ENCODE data around the gene CSNK2A1. TPM values are rescaled to one million over a fixed set of nuclear protein-coding genes. Genes with fewer than 3 reads are reported as not detected.

The CSNK2A1 gene
- total and polyA plus RNA-seq, 2 experiments from 2014 or later, result 85.1 to 244 TPM

DNA sequence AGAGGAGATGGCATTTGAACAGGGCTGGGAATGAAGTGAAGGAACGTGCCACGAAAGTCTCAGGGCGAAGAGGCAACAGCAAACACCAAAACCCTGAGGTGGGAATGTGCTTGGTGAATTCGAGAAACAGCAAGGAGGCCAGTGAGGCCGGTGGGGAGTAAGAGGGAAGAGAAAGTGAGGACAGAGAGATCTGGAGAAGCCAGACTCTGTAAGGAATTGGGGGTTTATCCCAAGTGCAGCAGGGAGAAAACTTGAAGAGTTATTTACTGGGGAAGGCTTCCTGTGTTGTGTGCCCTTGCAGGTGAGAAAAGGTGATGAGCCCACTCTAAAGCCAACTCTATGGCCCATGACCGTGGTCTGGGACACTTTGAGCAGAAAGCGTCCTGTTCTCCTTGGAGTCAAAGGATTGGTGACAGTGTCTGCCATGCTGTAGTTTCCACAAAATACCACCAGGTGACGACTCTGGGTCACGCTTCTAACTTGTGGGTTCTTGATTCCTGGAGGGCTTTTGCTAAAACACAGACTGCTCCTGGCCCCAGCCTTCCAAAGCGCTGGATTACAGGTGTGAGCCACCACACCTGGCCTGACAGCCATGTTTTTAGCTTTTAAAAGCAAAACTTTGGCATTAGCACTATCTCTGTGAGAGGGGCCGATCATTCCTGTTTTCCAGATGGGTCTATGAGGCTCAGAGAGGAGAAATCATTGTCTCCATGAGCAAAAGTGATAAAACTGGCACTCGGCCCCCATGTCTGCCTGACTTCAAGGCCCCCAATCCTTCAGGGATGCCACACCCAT, 18.0 kb upstream of the CSNK2A1 start:
- ATAC-seq (peak; percentile 96), DNase-seq (ENCODE audit: low spot score) (peak; percentile 88)
- no peak overlapping the region for H3K27ac Mint-ChIP-seq
- Histone ChIP-seq H4K20me1 (replicated peaks; ENCODE audit: insufficient read depth) (no peaks in the 10 kb centered on the region), H3K36me3 (ENCODE audit: insufficient read depth) (no peaks in the 10 kb centered on the region), H3K4me2 (no peak overlapping the region), H2AFZ (no peak overlapping the region), H3K27me3 (ENCODE audit: insufficient read depth) (no peaks in the 10 kb centered on the region), H3K4me3 (no peak overlapping the region), H3K79me2 (replicated peaks; ENCODE audit: insufficient read depth) (no peaks in the 10 kb centered on the region), H3K9me2 (ENCODE audit: insufficient read depth) (no peaks in the 10 kb centered on the region), H3K4me1 (ENCODE audit: insufficient read depth) (no peaks in the 10 kb centered on the region), H3F3A (replicated peaks; ENCODE audit: low read depth) (no peaks in the 10 kb centered on the region), H3K27ac (ENCODE audit: low read depth) (no peak overlapping the region)
- no peak for TF ChIP-seq ZNF114 (CRISPR knock-in tag; IDR thresholded peaks at IDR 0.05)
- peak; percentile 43 for TF ChIP-seq CREB1 (CRISPR knock-in tag; IDR thresholded peaks at IDR 0.05; ENCODE audit: low read depth)
- TF ChIP-seq STAT1 (IDR thresholded peaks at IDR 0.05; ENCODE audit: unreplicated experiment), result no peak
- TF ChIP-seq, protein P1, sequence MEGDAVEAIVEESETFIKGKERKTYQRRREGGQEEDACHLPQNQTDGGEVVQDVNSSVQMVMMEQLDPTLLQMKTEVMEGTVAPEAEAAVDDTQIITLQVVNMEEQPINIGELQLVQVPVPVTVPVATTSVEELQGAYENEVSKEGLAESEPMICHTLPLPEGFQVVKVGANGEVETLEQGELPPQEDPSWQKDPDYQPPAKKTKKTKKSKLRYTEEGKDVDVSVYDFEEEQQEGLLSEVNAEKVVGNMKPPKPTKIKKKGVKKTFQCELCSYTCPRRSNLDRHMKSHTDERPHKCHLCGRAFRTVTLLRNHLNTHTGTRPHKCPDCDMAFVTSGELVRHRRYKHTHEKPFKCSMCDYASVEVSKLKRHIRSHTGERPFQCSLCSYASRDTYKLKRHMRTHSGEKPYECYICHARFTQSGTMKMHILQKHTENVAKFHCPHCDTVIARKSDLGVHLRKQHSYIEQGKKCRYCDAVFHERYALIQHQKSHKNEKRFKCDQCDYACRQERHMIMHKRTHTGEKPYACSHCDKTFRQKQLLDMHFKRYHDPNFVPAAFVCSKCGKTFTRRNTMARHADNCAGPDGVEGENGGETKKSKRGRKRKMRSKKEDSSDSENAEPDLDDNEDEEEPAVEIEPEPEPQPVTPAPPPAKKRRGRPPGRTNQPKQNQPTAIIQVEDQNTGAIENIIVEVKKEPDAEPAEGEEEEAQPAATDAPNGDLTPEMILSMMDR (conservative IDR thresholded peaks at IDR 0.05; ENCODE audit: low read depth in 2 of 2), result peak; percentile 90 to 99
- 0 out of 3 replicates have a peak, but pooled peaks cover 3% of the 10 kb centered on the region for H3K4me1 Mint-ChIP-seq
- H3K9me3 Mint-ChIP-seq, result no peaks in the 10 kb centered on the region; the same call in 2 of the 3 replicates
- H3K4me3 Mint-ChIP-seq, result no peak overlapping the region
- peaks cover 3% of the 10 kb centered on the region for H3K27me3 Mint-ChIP-seq (ENCODE audit: insufficient read depth, low read depth, poor library complexity)
- no peaks in the 10 kb centered on the region for H3K36me3 Mint-ChIP-seq (ENCODE audit: low read depth)

DNA sequence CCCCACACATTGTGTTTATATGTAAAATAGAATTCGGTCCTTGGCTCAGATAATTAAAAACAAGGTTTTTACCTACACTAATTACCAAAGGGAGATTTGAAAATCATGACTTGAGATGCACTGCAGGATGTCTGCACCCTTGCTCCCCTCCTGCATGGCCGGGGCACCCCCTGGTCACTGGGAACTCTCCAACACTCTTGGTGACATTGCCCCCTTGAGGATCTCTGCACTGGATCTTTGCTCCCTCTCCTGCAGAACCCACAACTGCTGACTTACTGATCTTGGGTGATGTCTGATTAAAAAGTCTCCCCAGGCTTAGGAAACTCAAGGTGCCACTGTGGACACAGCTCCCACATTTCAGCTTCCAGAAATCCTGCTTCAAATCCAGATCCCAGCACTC, 17.1 kb upstream of the CSNK2A1 start:
- Histone ChIP-seq H3K4me3 (no peak overlapping the region), H3K79me2 (replicated peaks; ENCODE audit: insufficient read depth) (no peaks in the 10 kb centered on the region), H3K27me3 (ENCODE audit: insufficient read depth) (no peaks in the 10 kb centered on the region), H3K9me2 (ENCODE audit: insufficient read depth) (no peaks in the 10 kb centered on the region), H4K20me1 (replicated peaks; ENCODE audit: insufficient read depth) (no peaks in the 10 kb centered on the region), H3K27ac (ENCODE audit: low read depth) (no peak overlapping the region), H3F3A (replicated peaks; ENCODE audit: low read depth) (no peaks in the 10 kb centered on the region), H2AFZ (no peak overlapping the region), H3K36me3 (ENCODE audit: insufficient read depth) (no peaks in the 10 kb centered on the region), H3K4me1 (ENCODE audit: insufficient read depth) (no peaks in the 10 kb centered on the region), H3K4me2 (no peak overlapping the region)
- H3K27ac Mint-ChIP-seq, result no peak overlapping the region
- H3K4me1 Mint-ChIP-seq, result 0 out of 3 replicates have a peak, but pooled peaks cover 3% of the 10 kb centered on the region
- DNase-seq (ENCODE audit: low spot score) (no peak), ATAC-seq (no peak; the same call in 2 of the 3 replicates)
- no peaks in the 10 kb centered on the region; the same call in 2 of the 3 replicates for H3K9me3 Mint-ChIP-seq
- no peaks in the 10 kb centered on the region for H3K36me3 Mint-ChIP-seq (ENCODE audit: low read depth)
- TF ChIP-seq, protein P2, sequence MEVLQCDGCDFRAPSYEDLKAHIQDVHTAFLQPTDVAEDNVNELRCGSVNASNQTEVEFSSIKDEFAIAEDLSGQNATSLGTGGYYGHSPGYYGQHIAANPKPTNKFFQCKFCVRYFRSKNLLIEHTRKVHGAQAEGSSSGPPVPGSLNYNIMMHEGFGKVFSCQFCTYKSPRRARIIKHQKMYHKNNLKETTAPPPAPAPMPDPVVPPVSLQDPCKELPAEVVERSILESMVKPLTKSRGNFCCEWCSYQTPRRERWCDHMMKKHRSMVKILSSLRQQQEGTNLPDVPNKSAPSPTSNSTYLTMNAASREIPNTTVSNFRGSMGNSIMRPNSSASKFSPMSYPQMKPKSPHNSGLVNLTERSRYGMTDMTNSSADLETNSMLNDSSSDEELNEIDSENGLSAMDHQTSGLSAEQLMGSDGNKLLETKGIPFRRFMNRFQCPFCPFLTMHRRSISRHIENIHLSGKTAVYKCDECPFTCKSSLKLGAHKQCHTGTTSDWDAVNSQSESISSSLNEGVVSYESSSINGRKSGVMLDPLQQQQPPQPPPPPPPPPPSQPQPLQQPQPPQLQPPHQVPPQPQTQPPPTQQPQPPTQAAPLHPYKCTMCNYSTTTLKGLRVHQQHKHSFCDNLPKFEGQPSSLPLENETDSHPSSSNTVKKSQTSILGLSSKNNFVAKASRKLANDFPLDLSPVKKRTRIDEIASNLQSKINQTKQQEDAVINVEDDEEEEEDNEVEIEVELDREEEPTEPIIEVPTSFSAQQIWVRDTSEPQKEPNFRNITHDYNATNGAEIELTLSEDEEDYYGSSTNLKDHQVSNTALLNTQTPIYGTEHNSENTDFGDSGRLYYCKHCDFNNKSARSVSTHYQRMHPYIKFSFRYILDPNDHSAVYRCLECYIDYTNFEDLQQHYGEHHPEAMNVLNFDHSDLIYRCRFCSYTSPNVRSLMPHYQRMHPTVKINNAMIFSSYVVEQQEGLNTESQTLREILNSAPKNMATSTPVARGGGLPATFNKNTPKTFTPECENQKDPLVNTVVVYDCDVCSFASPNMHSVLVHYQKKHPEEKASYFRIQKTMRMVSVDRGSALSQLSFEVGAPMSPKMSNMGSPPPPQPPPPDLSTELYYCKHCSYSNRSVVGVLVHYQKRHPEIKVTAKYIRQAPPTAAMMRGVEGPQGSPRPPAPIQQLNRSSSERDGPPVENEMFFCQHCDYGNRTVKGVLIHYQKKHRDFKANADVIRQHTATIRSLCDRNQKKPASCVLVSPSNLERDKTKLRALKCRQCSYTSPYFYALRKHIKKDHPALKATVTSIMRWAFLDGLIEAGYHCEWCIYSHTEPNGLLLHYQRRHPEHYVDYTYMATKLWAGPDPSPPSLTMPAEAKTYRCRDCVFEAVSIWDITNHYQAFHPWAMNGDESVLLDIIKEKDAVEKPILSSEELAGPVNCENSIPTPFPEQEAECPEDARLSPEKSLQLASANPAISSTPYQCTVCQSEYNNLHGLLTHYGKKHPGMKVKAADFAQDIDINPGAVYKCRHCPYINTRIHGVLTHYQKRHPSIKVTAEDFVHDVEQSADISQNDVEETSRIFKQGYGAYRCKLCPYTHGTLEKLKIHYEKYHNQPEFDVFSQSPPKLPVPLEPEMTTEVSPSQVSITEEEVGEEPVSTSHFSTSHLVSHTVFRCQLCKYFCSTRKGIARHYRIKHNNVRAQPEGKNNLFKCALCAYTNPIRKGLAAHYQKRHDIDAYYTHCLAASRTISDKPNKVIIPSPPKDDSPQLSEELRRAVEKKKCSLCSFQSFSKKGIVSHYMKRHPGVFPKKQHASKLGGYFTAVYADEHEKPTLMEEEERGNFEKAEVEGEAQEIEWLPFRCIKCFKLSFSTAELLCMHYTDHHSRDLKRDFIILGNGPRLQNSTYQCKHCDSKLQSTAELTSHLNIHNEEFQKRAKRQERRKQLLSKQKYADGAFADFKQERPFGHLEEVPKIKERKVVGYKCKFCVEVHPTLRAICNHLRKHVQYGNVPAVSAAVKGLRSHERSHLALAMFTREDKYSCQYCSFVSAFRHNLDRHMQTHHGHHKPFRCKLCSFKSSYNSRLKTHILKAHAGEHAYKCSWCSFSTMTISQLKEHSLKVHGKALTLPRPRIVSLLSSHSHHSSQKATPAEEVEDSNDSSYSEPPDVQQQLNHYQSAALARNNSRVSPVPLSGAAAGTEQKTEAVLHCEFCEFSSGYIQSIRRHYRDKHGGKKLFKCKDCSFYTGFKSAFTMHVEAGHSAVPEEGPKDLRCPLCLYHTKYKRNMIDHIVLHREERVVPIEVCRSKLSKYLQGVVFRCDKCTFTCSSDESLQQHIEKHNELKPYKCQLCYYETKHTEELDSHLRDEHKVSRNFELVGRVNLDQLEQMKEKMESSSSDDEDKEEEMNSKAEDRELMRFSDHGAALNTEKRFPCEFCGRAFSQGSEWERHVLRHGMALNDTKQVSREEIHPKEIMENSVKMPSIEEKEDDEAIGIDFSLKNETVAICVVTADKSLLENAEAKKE (CRISPR knock-in tag; IDR thresholded peaks at IDR 0.05), result no peak
- TF ChIP-seq, protein P1 (conservative IDR thresholded peaks at IDR 0.05; ENCODE audit: low read depth in 2 of 2), result peak in 1 of 2 experiments; percentile 47; a peak in 2 of 4 replicates
- no peak overlapping the region for H3K4me3 Mint-ChIP-seq
- H3K27me3 Mint-ChIP-seq (ENCODE audit: insufficient read depth, low read depth, poor library complexity), result peaks cover 3% of the 10 kb centered on the region
